Fibroblast of lung (primary cell): ENCODE results near the gene GAB1. TPM values are rescaled to one million over a fixed set of nuclear protein-coding genes. Genes with fewer than 3 reads are reported as not detected.
A peak's percentile ranks its signal among the peaks of the same experiment; 100 is the strongest.

Experiments
- DNase-seq, 2 donors: peaks; one replicate each; pipeline versions ENCODE4 v3.0.0 to v3.0.0-alpha.2; 2010; ENCODE audit warnings: low read depth in 2 of 2
- H2AFZ ChIP-seq: 2 replicates; pipeline ENCODE4 v1.5.1; 2012; ENCODE audit warnings: low read length, control low read depth, inconsistent platforms
- H3K27ac ChIP-seq: 2 replicates; pipeline ENCODE4 v1.5.1; 2011; ENCODE audit warnings: low read length, control low read depth; ENCODE audit not compliant: insufficient read depth
- H3K27me3 ChIP-seq: 2 replicates; pipeline ENCODE4 v1.5.1; 2011; ENCODE audit warnings: mild to moderate bottlenecking, low read length; ENCODE audit not compliant: control insufficient read depth, insufficient read depth
- H3K36me3 ChIP-seq: 2 replicates; pipeline ENCODE4 v1.5.1; 2011; ENCODE audit warnings: low read length; ENCODE audit not compliant: control insufficient read depth, insufficient read depth
- H3K4me1 ChIP-seq: 2 replicates; pipeline ENCODE4 v1.5.1; 2011; ENCODE audit warnings: low read length; ENCODE audit not compliant: control insufficient read depth, insufficient read depth; ENCODE audit errors: extremely low read depth
- H3K4me2 ChIP-seq: 2 replicates; pipeline ENCODE4 v1.5.1; 2011; ENCODE audit warnings: low read length, control low read depth; ENCODE audit not compliant: insufficient read depth; ENCODE audit errors: extremely low read depth
- H3K4me3 ChIP-seq, 4 experiments: fragments of 200-600 bp in 1 of 4; sonication (generic) in 1 of 4; replicated peaks in 1 of 4; 2 replicates each; pipeline ENCODE4 v1.5.1; 2011 to 2016; ENCODE audit warnings: low read length in 4 of 4, low read depth in 3 of 4, mild to moderate bottlenecking in 3 of 4, control low read depth in 2 of 4, inconsistent platforms in 1 of 4, mixed read lengths in 1 of 4; ENCODE audit not compliant: insufficient read depth in 1 of 4; ENCODE audit errors: control extremely low read depth in 1 of 4
- H3K79me2 ChIP-seq: 2 replicates; pipeline ENCODE4 v1.5.1; 2012; ENCODE audit warnings: mild to moderate bottlenecking, low read length, inconsistent platforms; ENCODE audit not compliant: control insufficient read depth, insufficient read depth
- H3K9ac ChIP-seq: 2 replicates; pipeline ENCODE4 v1.5.1; 2011; ENCODE audit warnings: mild to moderate bottlenecking, low read length, control low read depth; ENCODE audit not compliant: insufficient read depth
- H3K9me3 ChIP-seq: 2 replicates; pipeline ENCODE4 v1.5.1; 2012; ENCODE audit warnings: low read depth, low read length; ENCODE audit not compliant: control insufficient read depth, insufficient read depth
- H4K20me1 ChIP-seq: 2 replicates; pipeline ENCODE4 v1.5.1; 2011; ENCODE audit warnings: low read length; ENCODE audit not compliant: control insufficient read depth, insufficient read depth; ENCODE audit errors: extremely low read depth
- CTCF ChIP-seq, 2 donors: IDR thresholded peaks in 1 of 2; conservative IDR thresholded peaks in 1 of 2; 1 replicate in 1 of 2; 2 replicates in 1 of 2; pipeline ENCODE4 v1.5.1; 2011 to 2012; ENCODE audit warnings: low read length in 2 of 2, control low read depth in 1 of 2, inconsistent platforms in 1 of 2, low read depth in 1 of 2, mild to moderate bottlenecking in 1 of 2
- EZH2 ChIP-seq: IDR thresholded peaks from 2 replicates; pipeline ENCODE4 v1.5.1; 2012; ENCODE audit warnings: low read length, control low read depth, mild to moderate bottlenecking; ENCODE audit errors: missing control alignments
- polyA plus RNA-seq, 2 donors: library from polyadenylated mRNA; depleted of rRNA in 1 of 2; stranded (reverse) in 1 of 2; unstranded in 1 of 2; fragments of >200 nt; gene quantifications; 2 replicates each; pipeline ENCODE4 v1.2.1, GENCODE V29; 2011 to 2012; ENCODE audit warnings: missing spikeins in 1 of 2
- total RNA-seq: library from RNA; depleted of rRNA; stranded (reverse); fragments of >200 nt; gene quantifications from 2 replicates; pipeline ENCODE4 v1.2.1, GENCODE V29; 2014

GAB1 gene
- total and polyA plus RNA-seq, 2 donors (not counting 1 experiment from before 2014, with no cell fraction given) = 10.6 to 18.0 TPM

- H3K27ac ChIP-seq = no peak overlapping the region
- H3K4me3 ChIP-seq = no peak overlapping the region
- H3K4me1 ChIP-seq = peaks cover 2% of the 10 kb centered on the region
- DNase-seq = peak in 1 of 2 donors; percentile 30
- no peaks in the 10 kb centered on the region for H3K27me3 ChIP-seq
- H4K20me1 ChIP-seq = no peaks in the 10 kb centered on the region
- H3K79me2 ChIP-seq = no peaks in the 10 kb centered on the region
- no peak overlapping the region for H3K4me2 ChIP-seq
- no peaks in the 10 kb centered on the region for H3K9me3 ChIP-seq
- no peak overlapping the region for H2AFZ ChIP-seq
- H3K9ac ChIP-seq = no peak overlapping the region
- no peaks in the 10 kb centered on the region for H3K36me3 ChIP-seq
- TF ChIP-seq CTCF (conservative IDR thresholded peaks at IDR 0.05 in 1 of 2, IDR thresholded peaks at IDR 0.05 in 1 of 2; ENCODE audit: low read depth in 1 of 2, low read length in 2 of 2) (no peak), EZH2 (no peak)
These were observed 84.9 kb downstream of the GAB1 start for GRCh38 chr4:143421609-143422008.

- peaks cover 2% of the 10 kb centered on the region for H3K4me1 ChIP-seq
- no peak overlapping the region for H3K27ac ChIP-seq
- no peaks in the 10 kb centered on the region for H3K9me3 ChIP-seq
- no peak overlapping the region for H3K9ac ChIP-seq
- no peaks in the 10 kb centered on the region for H4K20me1 ChIP-seq
- H3K36me3 ChIP-seq = no peaks in the 10 kb centered on the region
- peak in 1 of 2 donors; percentile 44 for DNase-seq
- H2AFZ ChIP-seq = no peak overlapping the region
- H3K79me2 ChIP-seq = no peaks in the 10 kb centered on the region
- H3K4me2 ChIP-seq = no peak overlapping the region
- no peaks in the 10 kb centered on the region for H3K27me3 ChIP-seq
- H3K4me3 ChIP-seq = no peak overlapping the region
- TF ChIP-seq CTCF (conservative IDR thresholded peaks at IDR 0.05 in 1 of 2, IDR thresholded peaks at IDR 0.05 in 1 of 2; ENCODE audit: low read depth in 1 of 2, low read length in 2 of 2) (no peak), EZH2 (no peak)
These were observed 87.6 kb downstream of the GAB1 start for GRCh38 chr4:143424276-143424675.

GRCh38 chr4:143431526-143432257, 95.0 kb downstream of the GAB1 start:
- Histone ChIP-seq H3K27ac (no peak overlapping the region), H3K36me3 (no peaks in the 10 kb centered on the region), H3K4me1 (no peaks in the 10 kb centered on the region), H3K4me3 (no peak overlapping the region), H3K4me2 (no peak overlapping the region), H3K9ac (no peak overlapping the region), H3K9me3 (no peaks in the 10 kb centered on the region), H3K79me2 (no peaks in the 10 kb centered on the region), H2AFZ (no peak overlapping the region), H3K27me3 (no peaks in the 10 kb centered on the region), H4K20me1 (no peaks in the 10 kb centered on the region)
- DNase-seq = no peak
- TF ChIP-seq EZH2 (no peak), CTCF (conservative IDR thresholded peaks at IDR 0.05 in 1 of 2, IDR thresholded peaks at IDR 0.05 in 1 of 2; ENCODE audit: low read depth in 1 of 2, low read length in 2 of 2) (no peak)
